Smooth muscle cell (in vitro differentiated cells): ENCODE results near the gene CCDC181. TPM values are rescaled to one million over a fixed set of nuclear protein-coding genes. Genes with fewer than 3 reads are reported as not detected.

ENCODE experiments used
- DNase-seq: peaks from one replicate; lab custom pipeline; 2025; ENCODE audit not compliant: unreplicated experiment; lab: John Stamatoyannopoulos, UW
- H2AFZ ChIP-seq: fragments of 200-600 bp; sonication (generic); 2 replicates; pipeline ENCODE4 v1.6.0; 2016; ENCODE audit warnings: antibody characterized with exemption, low read depth, mild to moderate bottlenecking
- H3F3A ChIP-seq: fragments of 200-600 bp; sonication (generic); 2 replicates; pipeline ENCODE4 v1.6.0; 2017; ENCODE audit warnings: antibody characterized with exemption, low read depth
- H3K27ac ChIP-seq: fragments of 200-600 bp; sonication (generic); 2 replicates; pipeline ENCODE4 v1.5.1; 2016; ENCODE audit warnings: low read depth, mild to moderate bottlenecking
- H3K27me3 ChIP-seq: fragments of 200-600 bp; sonication (generic); 2 replicates; pipeline ENCODE4 v1.6.1; 2016; ENCODE audit warnings: low read depth, mild to moderate bottlenecking
- H3K36me3 ChIP-seq: fragments of 200-600 bp; sonication (generic); 2 replicates; pipeline ENCODE4 v1.5.1; 2016; ENCODE audit warnings: low read depth
- H3K4me1 ChIP-seq: fragments of 200-600 bp; sonication (generic); 2 replicates; pipeline ENCODE4 v1.5.1; 2016; ENCODE audit warnings: low read depth
- H3K4me2 ChIP-seq: fragments of 200-600 bp; sonication (generic); 2 replicates; pipeline ENCODE4 v1.6.0; 2016; ENCODE audit warnings: mild to moderate bottlenecking
- H3K4me3 ChIP-seq: fragments of 200-600 bp; sonication (generic); 2 replicates; pipeline ENCODE4 v1.5.1; 2016; ENCODE audit warnings: mild to moderate bottlenecking
- H3K79me2 ChIP-seq: fragments of 200-600 bp; sonication (generic); 2 replicates; pipeline ENCODE4 v1.6.0; 2016; ENCODE audit warnings: low read depth, mild to moderate bottlenecking
- H3K9ac ChIP-seq: fragments of 200-600 bp; sonication (generic); 2 replicates; pipeline ENCODE4 v1.6.0; 2016; ENCODE audit warnings: low read depth
- H3K9me3 ChIP-seq: fragments of 200-600 bp; sonication (generic); replicated peaks from 2 replicates; pipeline ENCODE4 v1.5.1; 2016; ENCODE audit warnings: low read depth
- H4K20me1 ChIP-seq: fragments of 200-600 bp; sonication (generic); 2 replicates; pipeline ENCODE4 v1.6.0; 2016; ENCODE audit warnings: low read depth
- CTCF ChIP-seq: fragments of 200-600 bp; sonication (generic); IDR thresholded peaks from 2 replicates; pipeline ENCODE4 v1.5.1; 2017; ENCODE audit warnings: borderline replicate concordance, mild to moderate bottlenecking, antibody characterized with exemption; ENCODE audit not compliant: insufficient read depth, poor library complexity, severe bottlenecking
- WGBS: methylation state at CpG from one replicate; pipeline ENCODE4 v1.1.7; 2016; ENCODE audit warnings: low lambda C conversion rate; 5-methylcytosine and 5-hydroxymethylcytosine counted together
- polyA plus RNA-seq: library from polyadenylated mRNA; unstranded; fragments of >200 nt; fragmentation: Nextera tagmentation; extraction: Ambion mirVana; gene quantifications from 2 replicates; pipeline ENCODE4 v1.2.1, GENCODE V29; 2016
- total RNA-seq: library from RNA; depleted of rRNA; stranded (reverse); fragments of >200 nt; gene quantifications from 2 replicates; pipeline ENCODE4 v1.2.3, GENCODE V29; 2014

CCDC181 gene
- total and polyA plus RNA-seq, 2 experiments from 2014 or later = 1.3 to 1.5 TPM

- Histone ChIP-seq H3K9me3 (no peaks in the 10 kb centered on the region), H3K79me2 (no peaks in the 10 kb centered on the region), H2AFZ (no peak overlapping the region), H3K27ac (no peak overlapping the region), H4K20me1 (no peaks in the 10 kb centered on the region), H3F3A (no peaks in the 10 kb centered on the region), H3K4me3 (no peak overlapping the region), H3K36me3 (no peaks in the 10 kb centered on the region), H3K27me3 (no peaks in the 10 kb centered on the region), H3K4me1 (no peaks in the 10 kb centered on the region), H3K4me2 (no peak overlapping the region), H3K9ac (no peak overlapping the region)
- WGBS = 87% methylated on average over 1 of the region's 1 CpG
- no peak for TF ChIP-seq CTCF
- DNase-seq = no peak
Observed at GRCh38 chr1:169451218-169451824, 24.0 kb upstream of the CCDC181 start.

GRCh38 chr1:169443923-169444322 is 16.6 kb upstream of the CCDC181 start:
- peaks cover 26% of the 10 kb centered on the region for H3K27me3 ChIP-seq
- no peak for DNase-seq
- no peak for TF ChIP-seq CTCF
- H3K9me3 ChIP-seq = no peaks in the 10 kb centered on the region
- H3K4me1 ChIP-seq = no peaks in the 10 kb centered on the region
- no peak overlapping the region for H3K4me3 ChIP-seq
- H3K27ac ChIP-seq = no peak overlapping the region
- no peak overlapping the region for H2AFZ ChIP-seq
- WGBS = 75% methylated on average over 3 of the region's 3 CpGs
- no peak overlapping the region for H3K4me2 ChIP-seq
- no peaks in the 10 kb centered on the region for H3K79me2 ChIP-seq
- no peaks in the 10 kb centered on the region for H3K36me3 ChIP-seq
- no peaks in the 10 kb centered on the region for H4K20me1 ChIP-seq
- no peaks in the 10 kb centered on the region for H3F3A ChIP-seq
- H3K9ac ChIP-seq = no peak overlapping the region

- no peak overlapping the region for H3K9ac ChIP-seq
- no peak for TF ChIP-seq CTCF
- H3F3A ChIP-seq = no peaks in the 10 kb centered on the region
- H3K4me1 ChIP-seq = peaks cover 4% of the 10 kb centered on the region
- H3K27me3 ChIP-seq = peaks cover 20% of the 10 kb centered on the region
- no peaks in the 10 kb centered on the region for H3K79me2 ChIP-seq
- H3K9me3 ChIP-seq = no peaks in the 10 kb centered on the region
- no peak overlapping the region for H3K4me2 ChIP-seq
- DNase-seq = no peak
- H4K20me1 ChIP-seq = no peaks in the 10 kb centered on the region
- H3K36me3 ChIP-seq = no peaks in the 10 kb centered on the region
- H3K27ac ChIP-seq = no peak overlapping the region
- H2AFZ ChIP-seq = peak overlapping the region; percentile 38
- no peak overlapping the region for H3K4me3 ChIP-seq
- 82% methylated on average over 6 of the region's 6 CpGs for WGBS
Observed at GRCh38 chr1:169426174-169426705, 1.0 kb downstream of the CCDC181 start.

GRCh38 chr1:169421309-169421708 is 6.0 kb downstream of the CCDC181 start:
- WGBS = 86% methylated on average over 5 of the region's 5 CpGs
- Histone ChIP-seq H3F3A (no peaks in the 10 kb centered on the region), H3K27ac (no peak overlapping the region), H3K9me3 (no peaks in the 10 kb centered on the region), H3K27me3 (peaks cover 16% of the 10 kb centered on the region), H4K20me1 (no peaks in the 10 kb centered on the region), H2AFZ (no peak overlapping the region), H3K4me1 (no peaks in the 10 kb centered on the region), H3K4me3 (no peak overlapping the region), H3K79me2 (no peaks in the 10 kb centered on the region), H3K9ac (no peak overlapping the region), H3K36me3 (no peaks in the 10 kb centered on the region), H3K4me2 (no peak overlapping the region)
- DNase-seq = no peak
- no peak for TF ChIP-seq CTCF
